GM18502 (cell line): Measurements from ENCODE around the gene VPS4A.
A peak's percentile ranks its signal among the peaks of the same experiment; 100 is the strongest.

Experiments used
- ATAC-seq: cut with Tn5 transposase; IDR thresholded peaks from one replicate; pipeline ENCODE4 v1.9.1; 2021; ENCODE audit warnings: mild to moderate bottlenecking; ENCODE audit not compliant: unreplicated experiment, poor library complexity

VPS4A gene

GRCh38 chr16:69325784-69326171, 14.6 kb downstream of the VPS4A start:
- no peak for ATAC-seq

DNA sequence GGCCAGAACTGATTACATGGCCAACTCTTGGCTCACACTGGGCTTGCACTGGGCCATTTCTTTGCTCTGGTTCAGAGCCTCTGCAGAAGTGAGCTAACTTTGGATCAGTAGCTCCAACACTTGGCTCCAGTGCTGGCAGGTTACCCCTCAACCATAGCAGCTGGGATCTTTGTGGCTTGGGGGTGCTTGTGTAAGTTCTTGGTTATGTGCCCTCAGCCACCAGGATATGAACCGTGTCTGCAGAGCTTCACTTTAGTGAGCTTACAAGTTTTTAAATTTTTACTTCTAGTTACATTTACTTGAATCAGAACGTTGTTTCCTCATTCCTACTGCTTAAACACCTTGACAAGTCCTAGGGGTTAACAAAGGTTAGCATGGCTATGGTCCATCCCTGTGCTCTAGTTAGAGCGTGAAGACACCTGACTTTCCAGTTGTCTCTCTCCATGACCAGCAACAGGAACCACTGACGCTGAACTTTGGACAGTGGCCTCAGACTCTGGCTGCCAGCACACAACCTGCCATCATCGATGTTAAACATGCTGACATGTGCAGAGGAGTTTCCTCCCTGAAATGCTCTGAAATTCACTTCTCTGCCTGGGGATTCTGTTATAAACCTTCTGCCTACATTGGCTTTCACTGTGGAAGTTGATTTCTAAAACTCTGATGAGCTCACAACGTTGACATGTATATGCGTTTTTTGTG, 15.2 kb downstream of the VPS4A start:
- ATAC-seq, result no peak

GRCh38 chr16:69327585-69328310, 16.6 kb downstream of the VPS4A start:
- ATAC-seq, result no peak

- ATAC-seq, result no peak
These were observed 17.7 kb downstream of the VPS4A start for GRCh38 chr16:69328854-69329316.

- ATAC-seq, result peak; percentile 36
These were observed 18.5 kb downstream of the VPS4A start for GRCh38 chr16:69329369-69330285.

DNA sequence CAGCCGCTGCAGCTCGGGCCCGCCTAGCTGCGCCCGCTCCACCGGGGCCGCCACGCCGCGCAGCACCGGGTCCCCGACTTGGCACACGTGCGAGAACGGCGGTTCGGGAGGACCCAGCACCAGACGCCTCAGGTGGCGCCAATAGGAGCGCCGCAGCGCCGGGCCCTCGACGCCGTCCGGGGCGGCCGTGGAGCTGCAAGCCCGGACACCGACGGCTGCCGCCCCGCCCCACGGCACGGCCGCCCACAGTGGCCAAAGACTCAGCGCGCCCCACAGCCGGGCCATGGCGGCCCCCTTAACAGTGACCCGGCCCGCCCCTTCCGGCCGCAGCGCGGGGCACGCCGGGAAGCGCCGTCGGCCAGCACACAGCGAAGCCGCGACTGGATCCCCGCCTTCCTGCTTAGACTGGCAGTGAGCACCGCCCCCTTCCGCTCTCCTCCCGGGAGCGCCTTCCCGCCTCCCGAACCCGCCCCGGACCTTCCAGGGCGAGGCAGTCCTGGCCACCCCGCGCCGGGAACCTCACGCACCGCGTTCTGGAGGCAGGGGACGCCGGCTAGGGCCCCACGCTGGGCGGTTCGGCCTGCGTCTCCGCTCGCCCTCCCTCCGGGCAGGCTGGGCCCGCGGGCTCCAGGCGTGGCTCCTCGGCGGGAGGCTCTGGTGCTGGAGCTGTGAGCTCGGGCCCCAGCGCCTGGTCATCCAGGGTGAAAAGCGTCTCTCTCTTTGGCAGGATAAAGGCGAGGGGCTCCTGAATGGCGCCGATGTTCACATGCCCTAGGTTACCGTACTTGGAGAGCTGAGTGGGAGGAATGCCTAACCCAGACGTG, 19.3 kb downstream of the VPS4A start, which contains the start of gene PDF:
Gene PDF, minus strand, starts transcription at position 303 of the 824 bp plus-strand sequence. Its CDS starts 18 bp downstream, at position 285.
- peak; percentile 95 for ATAC-seq

GRCh38 chr16:69334696-69335095, 23.5 kb downstream of the VPS4A start:
- ATAC-seq, result no peak

DNA sequence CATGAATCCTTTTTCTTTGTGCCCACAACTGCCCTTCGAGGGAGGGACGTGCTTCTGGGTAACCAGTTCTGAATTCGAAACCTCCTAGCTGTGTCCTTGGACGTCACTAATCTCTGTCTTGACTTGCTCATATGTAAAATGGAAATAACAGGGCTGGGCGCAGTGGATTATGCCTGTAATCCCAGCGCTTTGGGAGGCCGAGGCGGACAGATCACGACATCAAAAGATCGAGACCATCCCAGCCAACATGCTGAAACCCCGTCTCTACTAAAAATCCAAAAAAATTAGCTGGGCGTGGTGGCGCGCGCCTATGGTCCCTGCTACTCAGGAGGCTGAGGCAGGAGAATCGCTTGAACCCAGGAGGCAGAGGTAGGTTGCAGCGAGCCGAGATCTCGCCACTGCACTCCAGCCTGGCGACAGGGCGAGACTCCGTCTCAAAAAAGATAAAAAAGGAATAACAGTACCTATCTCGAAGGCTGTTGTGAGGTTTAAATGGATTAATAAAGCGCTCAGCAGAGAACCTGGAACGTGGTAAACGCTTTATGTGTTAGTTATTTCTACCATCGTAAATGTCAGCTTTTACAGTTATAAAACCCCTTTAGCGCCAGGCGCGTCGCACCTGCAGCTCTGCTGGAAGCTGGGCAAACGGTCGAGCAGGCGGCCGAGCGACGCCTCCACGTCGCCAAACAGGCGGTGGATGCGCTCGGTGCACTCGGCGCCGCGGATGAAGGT, 27.6 kb downstream of the VPS4A start:
- ATAC-seq, result no peak

DNA sequence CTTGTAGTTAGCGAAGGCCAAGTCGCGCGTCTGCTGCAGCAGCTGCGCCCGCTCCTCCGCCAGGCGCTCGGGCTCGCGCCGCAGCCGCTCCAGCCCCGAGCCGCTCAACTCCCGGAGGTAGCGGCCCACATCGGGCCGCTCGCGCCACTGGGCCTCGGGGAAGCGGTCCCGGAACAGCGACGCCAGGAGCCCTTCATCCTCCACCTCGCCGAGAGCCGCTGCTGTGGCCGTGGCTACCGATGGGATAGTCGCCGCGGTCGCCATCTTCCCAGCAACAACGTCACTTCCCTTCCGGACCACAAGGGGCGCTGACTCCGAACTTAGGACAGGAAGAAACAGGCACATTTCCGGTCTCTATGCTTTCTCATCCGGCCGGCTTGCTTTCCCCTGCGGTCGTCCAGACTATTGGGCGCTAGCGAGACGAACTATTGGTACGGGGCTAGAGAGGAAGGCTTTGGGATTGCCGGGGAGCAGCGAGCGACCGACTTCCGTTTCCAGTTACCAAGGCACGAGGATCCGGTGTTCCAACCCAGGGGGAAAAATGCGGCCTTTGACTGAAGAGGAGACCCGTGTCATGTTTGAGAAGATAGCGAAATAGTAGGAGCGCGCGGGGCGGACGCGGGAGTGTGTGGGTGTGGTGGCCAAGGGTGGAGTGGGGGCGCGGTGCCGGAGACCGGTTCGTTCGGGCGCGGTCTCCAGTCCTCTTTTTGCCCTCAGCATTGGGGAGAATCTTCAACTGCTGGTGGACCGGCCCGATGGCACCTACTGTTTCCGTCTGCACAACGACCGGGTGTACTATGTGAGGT, 28.3 kb downstream of the VPS4A start, which contains the start of the genes COG8 and NIP7:
Gene COG8, minus strand, starts transcription at position 276 of the 806 bp plus-strand sequence. Its CDS starts 12 bp downstream, at position 264.
Gene NIP7, plus strand, starts transcription at position 484 of the 806 bp plus-strand sequence. Its CDS starts 58 bp downstream, at position 542.
- peak; percentile 92 for ATAC-seq

GRCh38 chr16:69340095-69340644, 29.0 kb downstream of the VPS4A start:
- ATAC-seq, result no peak

DNA sequence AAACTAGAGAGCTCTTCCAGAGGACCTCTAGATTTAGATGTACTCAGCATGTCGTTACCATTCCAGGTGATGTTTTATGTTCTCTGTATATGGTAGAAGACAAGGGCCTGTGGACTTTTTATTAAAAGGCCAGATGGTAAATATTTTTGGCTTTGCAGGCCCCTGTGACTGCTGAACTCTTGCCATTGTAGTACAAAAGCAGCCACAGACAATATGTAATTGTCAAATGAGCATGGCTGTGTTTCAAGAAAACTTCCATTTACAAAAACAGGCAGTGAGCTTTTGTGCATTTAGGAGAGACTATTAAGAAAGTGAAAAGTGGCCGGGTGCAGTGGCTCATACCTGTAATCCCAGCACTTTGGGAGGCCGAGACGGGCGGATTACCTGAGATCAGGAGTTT, 33.0 kb downstream of the VPS4A start:
- no peak for ATAC-seq

GRCh38 chr16:69345923-69346322, 34.8 kb downstream of the VPS4A start:
- no peak for ATAC-seq

DNA sequence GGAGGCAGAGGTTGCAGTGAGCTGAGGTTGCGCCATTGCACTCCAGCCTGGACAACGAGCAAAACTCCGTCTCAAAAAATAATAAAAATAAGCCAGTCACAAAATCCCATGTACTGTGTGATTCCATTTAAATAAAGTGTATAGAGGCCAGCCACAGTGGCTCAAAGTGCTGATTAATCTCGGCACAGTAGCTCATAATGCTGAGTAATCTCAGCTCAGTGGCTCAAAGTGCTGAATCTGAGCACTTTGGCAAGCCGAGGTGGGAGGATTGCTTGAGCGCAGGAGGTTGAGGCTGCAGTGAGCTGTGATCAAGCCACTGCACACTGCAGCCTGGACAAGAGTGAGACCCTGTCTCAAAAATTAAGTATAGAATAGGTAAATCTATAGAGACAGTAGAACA, 35.5 kb downstream of the VPS4A start:
- no peak for ATAC-seq

DNA sequence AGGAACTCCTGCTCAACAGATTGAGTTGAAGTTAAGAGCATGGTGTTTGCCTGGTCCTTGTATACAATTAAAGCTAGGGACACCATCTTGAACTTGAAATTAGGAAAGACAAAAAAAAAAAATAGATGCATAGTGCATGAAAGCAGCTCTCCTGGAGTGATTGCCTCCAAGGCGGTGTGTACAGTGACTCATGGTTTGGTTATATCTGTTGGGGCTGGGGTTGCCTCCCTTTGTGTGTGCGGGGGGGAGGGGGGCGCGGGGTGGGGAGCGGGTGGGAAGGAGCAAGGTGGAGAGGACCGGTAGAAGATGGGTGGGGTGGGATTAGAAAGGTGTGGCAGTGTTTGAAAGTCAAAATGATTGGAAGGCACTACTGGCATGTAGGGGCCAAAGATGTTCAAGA, 37.1 kb downstream of the VPS4A start:
- ATAC-seq, result no peak

DNA sequence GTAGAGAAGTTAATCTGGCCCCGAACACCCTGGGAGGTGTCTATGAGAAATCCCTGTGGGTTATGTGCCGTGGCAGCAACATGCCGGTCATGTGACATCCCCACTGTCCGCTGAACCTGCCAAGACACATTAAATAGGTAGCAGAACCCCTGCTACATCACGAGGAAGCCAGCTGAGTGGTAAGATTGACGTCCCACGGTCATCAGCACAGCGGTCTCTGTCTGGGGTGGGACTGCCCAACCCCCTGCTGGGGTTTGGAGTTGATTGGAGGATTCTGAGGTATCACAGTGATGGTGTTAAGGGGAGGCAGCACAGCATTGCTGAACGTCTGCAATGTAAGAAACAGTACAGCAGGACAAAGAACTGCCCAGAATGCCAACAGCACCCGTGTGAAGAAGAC, 38.4 kb downstream of the VPS4A start:
- no peak for ATAC-seq

DNA sequence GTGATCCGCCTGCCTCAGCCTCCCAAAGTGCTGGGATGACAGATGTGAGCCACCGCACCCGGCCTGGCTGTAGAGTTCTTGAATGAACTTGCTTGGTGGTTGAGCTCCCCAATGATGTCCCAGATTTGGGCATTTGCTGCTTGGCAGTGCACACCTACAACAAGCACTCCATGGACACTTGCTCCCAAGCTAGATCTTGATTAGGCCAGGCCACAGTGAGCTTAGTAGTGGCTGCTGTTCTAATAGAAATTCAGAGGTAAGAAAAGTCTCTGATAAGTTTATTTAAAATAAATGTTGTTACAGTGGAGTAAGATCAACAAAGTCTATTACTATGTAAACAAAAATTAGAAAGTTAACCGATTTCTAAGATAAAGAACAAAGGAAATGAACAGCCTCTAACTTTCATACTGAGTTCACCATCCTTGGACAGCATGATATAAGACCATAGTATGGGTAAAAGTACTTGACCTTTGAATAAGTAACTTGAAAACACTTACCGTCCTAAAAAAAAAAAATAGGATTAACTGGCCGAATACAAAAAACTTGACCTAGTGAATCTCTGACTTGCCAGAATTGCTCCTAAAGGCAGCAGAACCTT, 39.5 kb downstream of the VPS4A start:
- no peak for ATAC-seq

- ATAC-seq, result no peak
These were observed 40.3 kb downstream of the VPS4A start, which contains the start of gene TMED6 for GRCh38 chr16:69351309-69352027. Gene TMED6 (minus strand): TSS chr16:69351786. CDS start chr16:69351753, 33 bp downstream.
